ENCODE data around the gene SNED1. TPM values are rescaled to one million over a fixed set of nuclear protein-coding genes. Genes with fewer than 3 reads are reported as not detected.

SNED1 gene
- total RNA-seq, 4 donors from 2014 or later = 5.6 to 31.9 (median 13.2) TPM

DNA sequence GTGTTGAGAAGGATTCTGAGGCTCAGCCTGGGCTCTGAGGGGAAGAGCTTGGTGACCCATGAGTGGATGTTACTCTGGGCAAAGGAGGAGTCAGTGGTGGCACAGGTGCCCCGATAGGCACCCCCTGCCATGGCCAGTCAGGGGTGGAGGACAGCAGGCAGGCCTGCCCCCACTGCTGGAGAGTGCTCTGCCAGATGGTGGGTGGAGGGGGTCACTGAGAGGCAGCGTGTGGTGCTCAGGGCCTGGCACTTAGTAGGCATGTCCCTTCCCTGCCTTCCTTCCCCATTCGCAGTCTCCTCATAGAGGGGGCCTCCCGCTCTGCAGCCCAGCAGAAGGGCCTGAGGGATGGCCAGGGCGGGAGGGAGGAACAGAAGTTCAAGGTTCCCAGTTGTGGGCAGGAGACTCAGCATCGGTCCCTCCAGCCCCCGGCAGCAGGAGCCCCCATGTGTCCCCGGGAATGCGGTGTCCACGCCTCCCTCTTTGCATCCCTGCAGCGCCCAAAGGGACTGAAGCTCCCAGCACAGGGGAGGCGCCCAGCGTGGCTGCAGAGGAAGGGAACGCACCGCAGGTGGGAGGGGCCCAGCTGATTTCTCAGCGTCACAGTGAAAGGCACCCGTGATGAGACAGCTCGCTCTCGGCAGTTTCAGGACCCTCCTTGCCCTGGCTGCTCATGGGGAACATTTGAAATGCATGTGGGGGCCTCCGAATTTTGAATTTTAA is 5.7 kb upstream of the SNED1 start:
- H3K4me3 ChIP-seq = no peak overlapping the region
- H3K27ac ChIP-seq = peak overlapping the region; percentile 65
- no peaks in the 10 kb centered on the region for H3K36me3 ChIP-seq
- H3K4me1 ChIP-seq = peaks cover 62% of the 10 kb centered on the region
- H3K9me3 ChIP-seq = no peaks in the 10 kb centered on the region
- H3K27me3 ChIP-seq = peaks cover 5% of the 10 kb centered on the region
- peak; percentile 62 to 80 for DNase-seq (ENCODE audit: low spot score in 2 of 2)
- TF ChIP-seq EP300 (IDR thresholded peaks at IDR 0.05) = no peak
- TF ChIP-seq, protein P1, sequence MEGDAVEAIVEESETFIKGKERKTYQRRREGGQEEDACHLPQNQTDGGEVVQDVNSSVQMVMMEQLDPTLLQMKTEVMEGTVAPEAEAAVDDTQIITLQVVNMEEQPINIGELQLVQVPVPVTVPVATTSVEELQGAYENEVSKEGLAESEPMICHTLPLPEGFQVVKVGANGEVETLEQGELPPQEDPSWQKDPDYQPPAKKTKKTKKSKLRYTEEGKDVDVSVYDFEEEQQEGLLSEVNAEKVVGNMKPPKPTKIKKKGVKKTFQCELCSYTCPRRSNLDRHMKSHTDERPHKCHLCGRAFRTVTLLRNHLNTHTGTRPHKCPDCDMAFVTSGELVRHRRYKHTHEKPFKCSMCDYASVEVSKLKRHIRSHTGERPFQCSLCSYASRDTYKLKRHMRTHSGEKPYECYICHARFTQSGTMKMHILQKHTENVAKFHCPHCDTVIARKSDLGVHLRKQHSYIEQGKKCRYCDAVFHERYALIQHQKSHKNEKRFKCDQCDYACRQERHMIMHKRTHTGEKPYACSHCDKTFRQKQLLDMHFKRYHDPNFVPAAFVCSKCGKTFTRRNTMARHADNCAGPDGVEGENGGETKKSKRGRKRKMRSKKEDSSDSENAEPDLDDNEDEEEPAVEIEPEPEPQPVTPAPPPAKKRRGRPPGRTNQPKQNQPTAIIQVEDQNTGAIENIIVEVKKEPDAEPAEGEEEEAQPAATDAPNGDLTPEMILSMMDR (IDR thresholded peaks at IDR 0.05) = no peak
- TF ChIP-seq POLR2A (IDR thresholded peaks at IDR 0.05) = no peak
- TF ChIP-seq POLR2AphosphoS5 (IDR thresholded peaks at IDR 0.05) = no peak
- WGBS = 55% methylated on average over 7 of the region's 20 CpGs

DNA sequence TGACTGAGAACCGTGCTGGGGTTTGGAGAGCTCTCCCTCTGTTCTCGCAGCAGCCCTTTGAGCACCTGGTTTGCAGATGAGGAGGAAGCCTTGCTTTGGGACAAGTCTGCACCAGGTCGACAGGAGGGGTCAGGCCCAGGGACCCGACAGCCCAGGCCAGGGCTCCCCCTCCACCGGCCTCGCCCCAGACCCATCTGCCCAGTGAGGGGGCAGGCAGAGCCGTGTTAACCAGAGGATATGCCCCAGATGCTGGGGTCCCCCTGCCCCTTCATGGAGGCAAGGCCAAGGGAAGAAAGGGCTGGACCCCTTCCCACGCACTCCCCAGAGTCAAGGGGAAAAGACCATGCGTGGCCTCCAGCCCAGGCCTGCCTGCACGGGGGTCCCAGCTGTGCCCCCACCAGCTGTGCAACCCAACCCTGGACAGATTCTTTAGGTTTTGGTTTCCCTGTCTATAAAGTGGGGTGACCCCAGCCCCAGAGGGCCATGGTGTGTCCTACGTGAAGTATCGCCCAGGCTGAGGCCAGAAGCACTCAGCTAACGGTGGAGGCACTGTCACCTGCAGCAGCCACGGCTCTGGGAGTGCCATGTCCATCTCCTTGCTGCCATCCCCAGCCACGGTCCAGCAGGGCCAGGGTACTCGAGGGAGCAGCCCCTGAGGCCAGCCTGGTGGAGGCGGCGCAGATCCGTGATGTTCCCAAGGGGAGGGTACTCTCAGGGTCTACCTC is 4.8 kb upstream of the SNED1 start:
- H3K4me3 ChIP-seq = no peak overlapping the region
- WGBS = 95% methylated on average over 10 of the region's 19 CpGs
- peaks cover 61% of the 10 kb centered on the region for H3K4me1 ChIP-seq
- DNase-seq (ENCODE audit: low spot score in 2 of 2) = peak; percentile 60 to 74
- H3K27me3 ChIP-seq = peaks cover 6% of the 10 kb centered on the region
- TF ChIP-seq, protein P1 (IDR thresholded peaks at IDR 0.05) = no peak
- TF ChIP-seq POLR2AphosphoS5 (IDR thresholded peaks at IDR 0.05) = no peak
- no peak for TF ChIP-seq EP300 (IDR thresholded peaks at IDR 0.05)
- TF ChIP-seq POLR2A (IDR thresholded peaks at IDR 0.05) = no peak
- no peaks in the 10 kb centered on the region for H3K36me3 ChIP-seq
- H3K9me3 ChIP-seq = no peaks in the 10 kb centered on the region
- no peak overlapping the region for H3K27ac ChIP-seq

DNA sequence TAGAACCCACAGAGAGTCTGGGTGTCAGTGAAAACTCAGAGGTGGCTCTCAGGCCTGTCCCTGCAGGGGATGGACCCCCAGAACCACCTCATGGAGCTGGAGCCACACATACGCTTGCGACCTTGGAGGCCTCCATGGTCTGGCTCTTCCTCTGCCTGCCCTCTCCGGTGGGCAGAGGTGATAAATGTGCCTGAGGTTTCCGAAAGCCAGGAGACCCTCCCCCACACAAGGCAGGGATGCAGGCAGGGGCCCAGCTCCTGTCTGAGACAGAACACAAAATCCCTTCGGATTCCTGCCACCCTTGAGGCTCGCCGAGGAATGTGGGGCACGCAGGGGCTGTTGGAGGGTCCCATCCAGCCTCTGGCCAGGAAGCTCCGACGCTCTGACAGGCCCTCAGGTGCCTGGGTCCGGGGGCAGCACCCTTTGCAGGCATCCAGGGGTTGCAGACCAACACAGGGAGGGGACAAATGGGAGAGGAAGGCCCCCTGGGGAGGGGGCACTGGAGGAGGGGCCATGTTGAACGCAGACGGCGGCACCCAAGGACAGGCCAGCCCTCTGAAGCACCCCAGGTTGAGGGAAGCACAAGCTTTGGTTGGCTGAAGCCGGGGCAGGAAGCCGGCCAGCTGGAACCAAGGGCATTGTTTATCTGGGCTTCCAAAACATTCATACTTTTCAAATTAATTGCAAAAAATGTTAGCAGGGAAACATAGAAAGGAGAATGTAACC is 4.1 kb upstream of the SNED1 start:
- 51% methylated on average over 8 of the region's 16 CpGs for WGBS
- Histone ChIP-seq H3K27ac (no peak overlapping the region), H3K9me3 (no peaks in the 10 kb centered on the region), H3K27me3 (peaks cover 9% of the 10 kb centered on the region), H3K4me1 (peaks cover 61% of the 10 kb centered on the region), H3K4me3 (no peak overlapping the region), H3K36me3 (no peaks in the 10 kb centered on the region)
- DNase-seq (ENCODE audit: low spot score in 2 of 2) = peak in 1 of 2 donors; percentile 61
- no peak for TF ChIP-seq POLR2A (IDR thresholded peaks at IDR 0.05)
- no peak for TF ChIP-seq POLR2AphosphoS5 (IDR thresholded peaks at IDR 0.05)
- no peak for TF ChIP-seq EP300 (IDR thresholded peaks at IDR 0.05)

DNA sequence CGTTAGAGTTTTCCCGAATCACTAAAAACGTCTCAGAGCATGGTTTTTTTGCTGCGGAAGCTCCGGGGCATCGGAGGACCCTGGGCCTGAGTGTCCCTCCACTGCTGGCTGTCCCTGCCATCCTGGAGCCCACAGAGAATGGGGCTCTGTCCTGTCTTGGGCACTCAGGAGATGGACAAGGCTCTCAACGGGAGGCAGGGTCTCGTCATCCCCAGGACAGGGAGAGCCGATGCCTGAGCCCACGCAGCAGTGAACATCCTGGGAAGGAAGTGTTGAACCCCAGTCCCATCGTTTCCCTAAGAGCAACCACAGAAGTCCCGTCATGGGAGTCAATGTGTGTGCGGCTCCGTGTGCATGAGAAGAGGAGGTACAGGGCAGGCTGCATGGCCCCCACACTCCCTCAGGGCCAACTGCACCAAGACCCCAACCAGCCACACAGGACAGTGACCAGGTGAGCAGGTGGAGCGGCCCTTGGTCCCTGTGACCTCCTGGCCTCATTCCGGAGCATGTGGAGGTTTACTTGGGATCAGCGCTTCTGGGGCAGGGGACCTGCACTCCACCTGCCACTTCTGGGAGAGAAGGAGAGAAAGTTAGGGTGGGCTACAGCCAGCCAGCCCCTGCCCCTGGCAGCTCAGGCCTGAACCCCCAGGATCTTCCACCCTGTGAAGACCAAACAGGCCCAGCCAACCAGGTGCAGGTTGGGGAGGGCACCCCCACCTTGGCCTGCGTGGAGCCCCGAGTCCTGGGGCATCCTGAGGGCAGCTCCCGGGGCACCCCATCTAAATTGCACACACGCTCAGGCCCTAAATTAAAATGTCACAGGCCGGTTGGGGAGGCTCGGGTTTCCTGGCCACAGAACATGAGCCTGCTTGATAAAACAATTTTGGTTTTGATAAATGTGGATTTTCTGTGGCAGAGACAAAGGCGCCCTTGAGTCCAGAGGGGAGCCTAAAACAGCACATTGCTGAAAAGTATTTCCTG is 3.1 kb upstream of the SNED1 start:
- WGBS = 80% methylated on average over 18 of the region's 24 CpGs
- H3K4me1 ChIP-seq = peaks cover 65% of the 10 kb centered on the region
- H3K9me3 ChIP-seq = no peaks in the 10 kb centered on the region
- TF ChIP-seq, protein P1 (IDR thresholded peaks at IDR 0.05) = no peak
- TF ChIP-seq EP300 (IDR thresholded peaks at IDR 0.05) (no peak), POLR2AphosphoS5 (IDR thresholded peaks at IDR 0.05) (no peak), POLR2A (IDR thresholded peaks at IDR 0.05) (no peak)
- H3K27ac ChIP-seq = no peak overlapping the region
- H3K4me3 ChIP-seq = no peak overlapping the region
- H3K27me3 ChIP-seq = peaks cover 12% of the 10 kb centered on the region
- no peaks in the 10 kb centered on the region for H3K36me3 ChIP-seq
- DNase-seq (ENCODE audit: low spot score in 2 of 2) = peak in 1 of 2 donors; percentile 59

All from suprapubic skin (tissue), 4 donors.